Neural cell (in vitro differentiated cells): ENCODE results near the gene ABT1. TPM values are rescaled to one million over a fixed set of nuclear protein-coding genes. Genes with fewer than 3 reads are reported as not detected.

Experiments
- H2AFZ ChIP-seq: fragments of 200-600, 300-800 bp; sonication (generic), shearing (Covaris generic); 2 replicates; pipeline ENCODE4 v1.6.0; 2014; ENCODE audit warnings: low read depth, mild to moderate bottlenecking, antibody characterized with exemption, low read length, moderate library complexity
- H3F3A ChIP-seq: fragments of 200-600 bp; shearing (Covaris generic); 2 replicates; pipeline ENCODE4 v1.6.1; 2016; ENCODE audit warnings: mild to moderate bottlenecking, moderate library complexity, mixed read lengths, antibody characterized with exemption, low read length; ENCODE audit not compliant: insufficient read depth, poor library complexity, severe bottlenecking
- H3K27ac ChIP-seq: fragments of 200-600, 300-800 bp; sonication (generic), shearing (Covaris generic); 2 replicates; pipeline ENCODE4 v1.5.1; 2014; ENCODE audit warnings: mild to moderate bottlenecking, low read length, moderate library complexity
- H3K27me3 ChIP-seq: fragments of 300-800, 200-600 bp; sonication (generic), shearing (Covaris generic); 2 replicates; pipeline ENCODE4 v1.6.0; 2014; ENCODE audit warnings: mild to moderate bottlenecking, low read depth, low read length, moderate library complexity; ENCODE audit not compliant: insufficient read depth
- H3K36me3 ChIP-seq: fragments of 300-800, 200-600 bp; sonication (generic), shearing (Covaris generic); 2 replicates; pipeline ENCODE4 v1.5.1; 2014; ENCODE audit warnings: mild to moderate bottlenecking, antibody characterized with exemption, low read length, moderate library complexity; ENCODE audit not compliant: insufficient read depth
- H3K4me2 ChIP-seq: fragments of 300-800, 200-600 bp; sonication (generic), shearing (Covaris generic); 2 replicates; pipeline ENCODE4 v1.6.0; 2014; ENCODE audit warnings: mild to moderate bottlenecking, low read length
- H3K4me3 ChIP-seq: fragments of 300-800, 200-600 bp; sonication (generic), shearing (Covaris generic); 2 replicates; pipeline ENCODE4 v1.5.1; 2014; ENCODE audit warnings: mild to moderate bottlenecking, low read length, moderate library complexity
- H3K79me2 ChIP-seq: fragments of 200-600 bp; shearing (Covaris generic); replicated peaks from 2 replicates; pipeline ENCODE4 v1.6.0; 2014; ENCODE audit warnings: mild to moderate bottlenecking, low read length, moderate library complexity; ENCODE audit not compliant: insufficient read depth
- H3K9ac ChIP-seq: fragments of 300-800, 200-600 bp; sonication (generic), shearing (Covaris generic); 2 replicates; pipeline ENCODE4 v1.6.1; 2016; ENCODE audit warnings: mild to moderate bottlenecking, low read length, mixed read lengths
- H3K9me2 ChIP-seq: fragments of 200-600 bp; shearing (Covaris generic); 2 replicates; pipeline ENCODE4 v1.6.1; 2016; ENCODE audit warnings: mild to moderate bottlenecking, low read length, mixed read lengths; ENCODE audit not compliant: insufficient read depth
- H3K9me3 ChIP-seq: fragments of 200-600, 300-800 bp; sonication (generic), shearing (Covaris generic); 2 replicates; pipeline ENCODE4 v1.6.1; 2016; ENCODE audit warnings: mild to moderate bottlenecking, mixed run types, low read length, moderate library complexity, mixed read lengths
- H4K20me1 ChIP-seq: fragments of 200-600 bp; shearing (Covaris generic); 2 replicates; pipeline ENCODE4 v1.6.1; 2016; ENCODE audit warnings: mild to moderate bottlenecking, mixed run types; ENCODE audit not compliant: insufficient read depth
- CTCF ChIP-seq: fragments of 450-650 bp; IDR thresholded peaks from 2 replicates; pipeline ENCODE4 v1.5.1; 2014; ENCODE audit warnings: antibody characterized with exemption, mild to moderate bottlenecking, moderate library complexity; ENCODE audit not compliant: poor library complexity, severe bottlenecking
- EP300 ChIP-seq: fragments of 450-650 bp; conservative IDR thresholded peaks from 2 replicates; pipeline ENCODE4 v1.6.1; 2014; ENCODE audit warnings: antibody characterized with exemption, mild to moderate bottlenecking, moderate library complexity; ENCODE audit not compliant: poor library complexity, severe bottlenecking
- EZH2 ChIP-seq: fragments of 200-600, 300-800 bp; shearing (Covaris generic), sonication (generic); IDR thresholded peaks from 2 replicates; pipeline ENCODE4 v1.6.1; 2014; ENCODE audit warnings: antibody characterized with exemption, low read length, borderline replicate concordance, mild to moderate bottlenecking; ENCODE audit not compliant: insufficient read depth, poor library complexity, severe bottlenecking
- MXI1 ChIP-seq: fragments of 450-650 bp; conservative IDR thresholded peaks from 2 replicates; pipeline ENCODE4 v1.6.1; 2014; ENCODE audit warnings: antibody characterized with exemption, mild to moderate bottlenecking; ENCODE audit not compliant: poor library complexity, severe bottlenecking
- POLR2AphosphoS5 ChIP-seq: IDR thresholded peaks from 2 replicates; pipeline ENCODE4 v1.6.1; 2012
- RAD21 ChIP-seq: fragments of 450-650 bp; conservative IDR thresholded peaks from 2 replicates; pipeline ENCODE4 v1.6.1; 2014; ENCODE audit warnings: antibody characterized with exemption, mild to moderate bottlenecking, moderate library complexity
- REST ChIP-seq: IDR thresholded peaks from 2 replicates; pipeline ENCODE4 v1.6.1; 2012; ENCODE audit warnings: borderline replicate concordance
- SMC3 ChIP-seq: fragments of 450-650 bp; conservative IDR thresholded peaks from 2 replicates; pipeline ENCODE4 v1.6.1; 2014; ENCODE audit warnings: antibody characterized with exemption, mild to moderate bottlenecking, moderate library complexity; ENCODE audit not compliant: poor library complexity
- TAF1 ChIP-seq: IDR thresholded peaks from 2 replicates; pipeline ENCODE4 v1.6.1; 2012; ENCODE audit warnings: low read depth
- polyA plus RNA-seq: library from polyadenylated mRNA; depleted of rRNA; stranded (reverse); fragments of >200 nt; gene quantifications from 2 replicates; pipeline ENCODE4 v1.2.3, GENCODE V29; 2014

Gene ABT1
- polyA plus RNA-seq, 1 donor from 2014 or later, result 26.1 TPM

- H3K9ac ChIP-seq, result no peak overlapping the region
- TF ChIP-seq REST, result no peak
- no peak for TF ChIP-seq SMC3
- no peak for TF ChIP-seq POLR2AphosphoS5
- no peak for TF ChIP-seq CTCF
- no peak for TF ChIP-seq EP300
- no peak for TF ChIP-seq MXI1
- no peak for TF ChIP-seq RAD21
- no peak for TF ChIP-seq EZH2
- TF ChIP-seq TAF1, result no peak
- no peak overlapping the region for H2AFZ ChIP-seq
Measured at GRCh38 chr6:26623339-26623859, 26.6 kb downstream of the ABT1 start.

GRCh38 chr6:26624557-26624956 is 27.8 kb downstream of the ABT1 start:
- Histone ChIP-seq H3K27ac (no peak overlapping the region), H3K36me3 (no peaks in the 10 kb centered on the region), H3K79me2 (no peaks in the 10 kb centered on the region), H3K4me3 (no peak overlapping the region), H4K20me1 (no peaks in the 10 kb centered on the region), H3K4me2 (no peak overlapping the region), H3F3A (no peaks in the 10 kb centered on the region), H3K9me2 (no peaks in the 10 kb centered on the region), H3K9me3 (peaks cover 4% of the 10 kb centered on the region), H2AFZ (no peak overlapping the region), H3K9ac (no peak overlapping the region), H3K27me3 (no peaks in the 10 kb centered on the region)
- no peak for TF ChIP-seq SMC3
- no peak for TF ChIP-seq CTCF
- TF ChIP-seq MXI1, result no peak
- TF ChIP-seq EZH2, result no peak
- no peak for TF ChIP-seq EP300
- TF ChIP-seq RAD21, result no peak
- no peak for TF ChIP-seq POLR2AphosphoS5
- no peak for TF ChIP-seq REST
- no peak for TF ChIP-seq TAF1

More at GRCh38 chr6:26623339-26623859, 26.6 kb downstream of the ABT1 start:
- Histone ChIP-seq H3K4me3 (no peak overlapping the region), H3K36me3 (no peaks in the 10 kb centered on the region), H3K27ac (no peak overlapping the region), H3K9me2 (no peaks in the 10 kb centered on the region), H3K79me2 (no peaks in the 10 kb centered on the region), H3K27me3 (no peaks in the 10 kb centered on the region), H3K4me2 (no peak overlapping the region), H4K20me1 (no peaks in the 10 kb centered on the region), H3F3A (no peaks in the 10 kb centered on the region), H3K9me3 (peaks cover 4% of the 10 kb centered on the region)
